Measurements from ENCODE around the gene CRK. TPM values are rescaled to one million over a fixed set of nuclear protein-coding genes. Genes with fewer than 3 reads are reported as not detected.

Gene CRK
- total RNA-seq, 4 donors from 2014 or later, result 84.5 to 104 (median 95.7) TPM

DNA sequence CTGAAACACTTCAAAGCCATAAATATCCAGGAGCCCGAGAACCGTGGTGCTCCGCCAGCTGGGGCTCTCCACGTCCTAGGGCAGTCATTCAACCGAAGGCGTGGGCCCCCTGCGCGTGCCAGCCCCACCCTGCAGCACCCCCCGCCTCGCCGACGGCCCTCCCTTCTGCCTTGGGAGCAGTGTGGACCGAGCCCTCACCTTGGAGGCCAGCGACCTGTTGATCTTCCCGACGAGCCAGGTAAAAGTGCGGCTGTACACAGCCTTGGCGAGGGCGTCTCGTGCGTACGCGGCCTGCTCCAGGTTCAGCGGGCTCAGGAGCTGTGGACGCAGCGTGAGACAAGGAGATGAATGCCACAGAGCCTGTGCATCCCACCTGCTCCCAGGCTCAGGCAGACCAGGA is 22.4 kb upstream of the CRK start:
- ATAC-seq (ENCODE audit: low FRiP score), result no peak
- TF ChIP-seq, protein P1, sequence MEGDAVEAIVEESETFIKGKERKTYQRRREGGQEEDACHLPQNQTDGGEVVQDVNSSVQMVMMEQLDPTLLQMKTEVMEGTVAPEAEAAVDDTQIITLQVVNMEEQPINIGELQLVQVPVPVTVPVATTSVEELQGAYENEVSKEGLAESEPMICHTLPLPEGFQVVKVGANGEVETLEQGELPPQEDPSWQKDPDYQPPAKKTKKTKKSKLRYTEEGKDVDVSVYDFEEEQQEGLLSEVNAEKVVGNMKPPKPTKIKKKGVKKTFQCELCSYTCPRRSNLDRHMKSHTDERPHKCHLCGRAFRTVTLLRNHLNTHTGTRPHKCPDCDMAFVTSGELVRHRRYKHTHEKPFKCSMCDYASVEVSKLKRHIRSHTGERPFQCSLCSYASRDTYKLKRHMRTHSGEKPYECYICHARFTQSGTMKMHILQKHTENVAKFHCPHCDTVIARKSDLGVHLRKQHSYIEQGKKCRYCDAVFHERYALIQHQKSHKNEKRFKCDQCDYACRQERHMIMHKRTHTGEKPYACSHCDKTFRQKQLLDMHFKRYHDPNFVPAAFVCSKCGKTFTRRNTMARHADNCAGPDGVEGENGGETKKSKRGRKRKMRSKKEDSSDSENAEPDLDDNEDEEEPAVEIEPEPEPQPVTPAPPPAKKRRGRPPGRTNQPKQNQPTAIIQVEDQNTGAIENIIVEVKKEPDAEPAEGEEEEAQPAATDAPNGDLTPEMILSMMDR (IDR thresholded peaks at IDR 0.05), result no peak
- DNase-seq (ENCODE audit: low spot score), result no peak

DNA sequence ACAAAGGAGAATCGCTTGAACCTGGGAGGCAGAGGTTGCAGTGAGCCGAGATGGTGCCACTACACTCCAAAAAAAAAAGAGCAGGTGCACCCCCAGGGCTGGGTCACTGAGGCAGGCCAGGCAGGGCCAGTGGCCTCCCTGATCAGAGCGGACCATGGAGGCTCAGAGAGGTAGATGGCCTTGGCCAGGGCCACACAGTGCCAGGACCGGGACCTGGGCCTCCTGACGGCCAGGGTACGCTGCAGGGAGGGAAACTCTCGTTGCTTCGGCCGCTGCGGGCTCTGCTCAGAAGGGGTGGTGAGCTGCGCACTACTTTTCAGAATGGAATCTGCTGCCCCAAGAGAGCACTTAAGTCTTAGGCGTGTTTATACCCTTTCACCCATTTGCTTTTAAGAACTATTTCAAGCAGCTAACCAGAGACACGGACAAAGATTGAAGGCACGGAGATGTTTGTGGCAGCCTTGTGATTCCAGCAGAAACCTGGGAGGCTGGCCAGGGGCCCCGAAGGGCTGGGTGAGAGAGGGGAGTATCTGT is 19.4 kb upstream of the CRK start:
- ATAC-seq (ENCODE audit: low FRiP score) (no peak), DNase-seq (ENCODE audit: low spot score) (no peak)
- TF ChIP-seq, protein P1 (IDR thresholded peaks at IDR 0.05), result no peak

DNA sequence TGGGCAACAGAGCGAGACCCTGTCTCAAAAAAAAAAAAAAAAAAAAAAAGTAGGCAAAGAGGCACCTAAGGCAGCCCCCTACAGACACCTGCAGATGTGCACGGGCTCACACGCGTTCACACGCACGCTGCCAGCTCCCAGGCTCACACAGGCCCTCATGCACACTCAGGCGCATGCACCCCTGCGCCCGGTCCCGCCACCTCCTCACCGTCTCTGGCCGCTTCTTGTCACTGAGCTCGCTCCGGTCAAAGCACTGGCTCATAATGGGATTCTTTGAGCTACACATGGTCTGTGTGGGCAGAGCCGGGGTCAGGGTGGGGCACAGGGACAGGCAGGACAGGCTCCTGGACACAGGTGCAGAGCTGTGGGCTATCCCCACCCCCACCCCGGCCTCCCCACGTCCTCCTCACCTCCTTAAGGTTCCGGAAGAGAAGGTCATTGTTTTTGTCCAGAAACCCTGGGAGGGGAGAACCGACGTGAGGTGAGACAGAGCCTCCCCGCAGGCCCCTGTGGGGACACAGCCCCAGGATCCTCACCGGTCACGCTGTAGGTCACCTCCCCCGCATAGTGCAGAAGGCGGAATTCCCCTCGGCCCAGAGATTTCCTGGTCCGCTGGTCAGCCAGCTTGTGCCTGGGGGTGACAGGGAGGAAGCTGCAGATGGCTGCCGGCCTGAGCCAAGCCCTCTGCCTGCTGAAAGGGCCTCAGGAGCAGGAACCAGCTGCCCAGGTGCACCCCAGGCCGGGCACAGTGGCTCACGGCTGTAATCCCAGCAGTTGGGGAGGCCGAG is 18.6 kb upstream of the CRK start:
- TF ChIP-seq, protein P1 (IDR thresholded peaks at IDR 0.05), result no peak
- no peak for DNase-seq (ENCODE audit: low spot score)
- no peak for ATAC-seq (ENCODE audit: low FRiP score)

DNA sequence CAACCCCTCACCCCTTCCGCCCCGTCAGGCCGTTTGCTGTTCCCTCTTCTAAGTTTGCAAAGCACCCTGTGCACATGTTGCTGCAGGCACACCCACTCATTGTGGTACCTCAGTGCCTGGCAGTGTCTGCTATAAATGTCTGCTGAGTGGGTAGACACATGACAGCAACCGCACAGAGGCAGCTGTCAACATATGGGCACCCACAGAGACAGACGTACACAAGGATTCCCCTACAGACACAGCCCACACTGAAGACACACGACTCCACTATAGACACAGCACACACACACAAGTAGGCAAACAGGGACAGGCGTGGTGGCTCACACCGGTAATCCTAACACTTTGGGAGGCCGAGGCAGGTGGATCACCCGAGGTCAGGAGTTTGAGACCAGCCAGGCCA is 17.8 kb upstream of the CRK start:
- ATAC-seq (ENCODE audit: low FRiP score), result no peak
- DNase-seq (ENCODE audit: low spot score), result no peak
- TF ChIP-seq, protein P1 (IDR thresholded peaks at IDR 0.05), result no peak

DNA sequence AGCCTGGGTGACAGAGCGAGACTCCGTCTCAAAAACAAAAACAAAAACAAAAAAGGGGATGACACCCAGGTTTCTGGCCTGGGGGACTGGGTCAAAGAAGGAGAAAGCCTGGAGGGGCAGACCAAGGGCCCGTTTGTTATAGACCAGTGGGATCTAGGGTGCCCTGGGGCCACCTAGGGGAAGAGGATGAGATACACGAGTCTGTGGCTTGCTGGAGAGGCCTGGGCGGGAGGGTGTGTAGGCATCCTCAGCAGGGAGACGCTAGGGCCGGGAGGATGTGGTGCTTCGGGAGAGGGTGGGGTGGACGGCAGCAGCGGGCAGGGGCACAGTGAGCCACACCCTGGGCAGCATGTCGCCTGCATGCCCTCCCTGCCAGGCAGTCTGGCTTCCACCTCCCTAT is 17.1 kb upstream of the CRK start:
- DNase-seq (ENCODE audit: low spot score), result no peak
- no peak for ATAC-seq (ENCODE audit: low FRiP score)
- TF ChIP-seq, protein P1 (IDR thresholded peaks at IDR 0.05), result no peak

DNA sequence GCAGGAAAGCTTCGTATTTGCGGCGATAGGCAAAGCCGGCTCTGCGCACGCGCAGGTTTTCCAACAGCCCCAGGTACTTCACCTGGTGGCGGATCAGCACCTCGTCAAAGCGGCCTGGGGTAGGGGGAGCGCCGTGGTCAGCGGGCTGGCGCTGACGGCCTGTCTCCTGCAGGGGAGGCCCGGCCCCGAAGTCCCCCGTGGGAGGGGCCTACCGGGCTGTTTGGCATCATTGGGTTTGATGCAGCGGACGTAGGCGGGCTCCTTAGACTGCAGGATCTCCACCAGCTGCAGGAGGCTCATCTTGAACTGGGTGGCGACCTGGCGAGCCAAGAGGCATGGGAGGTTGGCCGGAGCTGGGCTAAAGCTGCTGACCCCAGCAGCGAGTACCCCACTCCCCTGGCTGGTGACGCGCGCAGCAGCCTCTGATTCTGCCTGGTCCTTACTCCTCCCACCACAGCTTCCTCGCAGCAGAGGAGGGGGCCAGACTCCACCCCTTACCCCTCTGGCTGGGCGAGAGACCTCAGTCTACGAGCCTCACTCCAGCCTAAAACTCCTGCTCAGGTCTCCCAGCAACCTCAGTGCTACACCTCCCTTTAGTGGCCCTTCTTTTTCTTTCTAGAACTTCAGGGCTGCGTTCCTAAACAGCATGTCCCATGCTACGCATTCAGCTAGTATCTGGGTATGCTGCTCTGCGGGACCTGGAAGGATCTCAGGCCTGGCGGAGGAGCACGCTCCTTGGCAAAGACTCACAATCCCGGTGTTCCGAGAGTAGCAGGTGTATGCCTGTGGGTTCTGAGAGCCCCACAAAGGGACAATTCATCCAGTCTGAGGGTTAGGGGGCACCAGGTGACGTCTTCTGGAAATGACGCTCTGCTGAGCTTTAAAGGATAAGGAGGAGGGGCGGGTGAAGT is 16.1 kb upstream of the CRK start:
- DNase-seq (ENCODE audit: low spot score) (no peak), ATAC-seq (ENCODE audit: low FRiP score) (no peak)
- TF ChIP-seq, protein P1 (IDR thresholded peaks at IDR 0.05), result no peak
